Measurements from ENCODE around the gene INSRR.

The INSRR gene

GRCh38 chr1:156797212-156797871 is 61.6 kb downstream of the INSRR start:
- Histone ChIP-seq H3K4me3 (ENCODE audit: low read length in 2 of 2) (no peak overlapping the region), H3K9me3 (ENCODE audit: control insufficient read depth in 2 of 2, low read length in 2 of 2) (no peaks in the 10 kb centered on the region), H3K27me3 (ENCODE audit: control insufficient read depth in 2 of 2, insufficient read depth in 2 of 2, low read length in 2 of 2) (no peaks in the 10 kb centered on the region), H3K9ac (ENCODE audit: low read depth in 1 of 2, low read length in 2 of 2) (no peak overlapping the region), H3K36me3 (ENCODE audit: control insufficient read depth in 2 of 2, insufficient read depth in 2 of 2, low read length in 2 of 2) (peaks cover 74 to 81% of the 10 kb centered on the region in 2 donors), H3K4me1 (ENCODE audit: control insufficient read depth in 2 of 2, insufficient read depth in 2 of 2, low read length in 2 of 2) (no peaks in the 10 kb centered on the region), H3K27ac (ENCODE audit: low read depth in 2 of 2, low read length in 2 of 2) (no peak overlapping the region)

GRCh38 chr1:156796340-156797097 is 62.4 kb downstream of the INSRR start:
- H3K4me1 ChIP-seq (ENCODE audit: control insufficient read depth in 2 of 2, insufficient read depth in 2 of 2, low read length in 2 of 2), result no peaks in the 10 kb centered on the region
- no peak overlapping the region for H3K4me3 ChIP-seq (ENCODE audit: low read length in 2 of 2)
- peak overlapping the region in 1 of 2 donors; percentile 4 for H3K27ac ChIP-seq (ENCODE audit: low read depth in 2 of 2, low read length in 2 of 2)
- peaks cover 80 to 86% of the 10 kb centered on the region in 2 donors for H3K36me3 ChIP-seq (ENCODE audit: control insufficient read depth in 2 of 2, insufficient read depth in 2 of 2, low read length in 2 of 2)
- no peaks in the 10 kb centered on the region for H3K27me3 ChIP-seq (ENCODE audit: control insufficient read depth in 2 of 2, insufficient read depth in 2 of 2, low read length in 2 of 2)
- no peak overlapping the region for H3K9ac ChIP-seq (ENCODE audit: low read depth in 1 of 2, low read length in 2 of 2)
- H3K9me3 ChIP-seq (ENCODE audit: control insufficient read depth in 2 of 2, low read length in 2 of 2), result no peaks in the 10 kb centered on the region

- H3K9me3 ChIP-seq (ENCODE audit: control insufficient read depth in 2 of 2, low read length in 2 of 2), result no peaks in the 10 kb centered on the region
- H3K4me1 ChIP-seq (ENCODE audit: control insufficient read depth in 2 of 2, insufficient read depth in 2 of 2, low read length in 2 of 2), result no peaks in the 10 kb centered on the region
- peaks cover 80 to 86% of the 10 kb centered on the region in 2 donors for H3K36me3 ChIP-seq (ENCODE audit: control insufficient read depth in 2 of 2, insufficient read depth in 2 of 2, low read length in 2 of 2)
- H3K27me3 ChIP-seq (ENCODE audit: control insufficient read depth in 2 of 2, insufficient read depth in 2 of 2, low read length in 2 of 2), result no peaks in the 10 kb centered on the region
- peak overlapping the region in 1 of 2 donors; percentile 3 for H3K27ac ChIP-seq (ENCODE audit: low read depth in 2 of 2, low read length in 2 of 2)
- H3K9ac ChIP-seq (ENCODE audit: low read depth in 1 of 2, low read length in 2 of 2), result no peak overlapping the region
- no peak overlapping the region for H3K4me3 ChIP-seq (ENCODE audit: low read length in 2 of 2)
Observed at GRCh38 chr1:156795787-156796186, 63.1 kb downstream of the INSRR start.

- Histone ChIP-seq H3K4me3 (ENCODE audit: low read length in 2 of 2) (no peak overlapping the region), H3K9me3 (ENCODE audit: control insufficient read depth in 2 of 2, low read length in 2 of 2) (no peaks in the 10 kb centered on the region), H3K27ac (ENCODE audit: low read depth in 2 of 2, low read length in 2 of 2) (no peak overlapping the region), H3K9ac (ENCODE audit: low read depth in 1 of 2, low read length in 2 of 2) (no peak overlapping the region), H3K36me3 (ENCODE audit: control insufficient read depth in 2 of 2, insufficient read depth in 2 of 2, low read length in 2 of 2) (peaks cover 75 to 82% of the 10 kb centered on the region in 2 donors), H3K27me3 (ENCODE audit: control insufficient read depth in 2 of 2, insufficient read depth in 2 of 2, low read length in 2 of 2) (no peaks in the 10 kb centered on the region), H3K4me1 (ENCODE audit: control insufficient read depth in 2 of 2, insufficient read depth in 2 of 2, low read length in 2 of 2) (no peaks in the 10 kb centered on the region)
Observed at GRCh38 chr1:156795374-156795733, 63.6 kb downstream of the INSRR start.

GRCh38 chr1:156794506-156795373 is 64.2 kb downstream of the INSRR start:
- Histone ChIP-seq H3K9me3 (ENCODE audit: control insufficient read depth in 2 of 2, low read length in 2 of 2) (no peaks in the 10 kb centered on the region), H3K9ac (ENCODE audit: low read depth in 1 of 2, low read length in 2 of 2) (no peak overlapping the region)

More at GRCh38 chr1:156794506-156795373, 64.2 kb downstream of the INSRR start:
- no peaks in the 10 kb centered on the region for H3K4me1 ChIP-seq (ENCODE audit: control insufficient read depth in 2 of 2, insufficient read depth in 2 of 2, low read length in 2 of 2)
- no peaks in the 10 kb centered on the region for H3K27me3 ChIP-seq (ENCODE audit: control insufficient read depth in 2 of 2, insufficient read depth in 2 of 2, low read length in 2 of 2)
- no peak overlapping the region for H3K4me3 ChIP-seq (ENCODE audit: low read length in 2 of 2)
- H3K36me3 ChIP-seq (ENCODE audit: control insufficient read depth in 2 of 2, insufficient read depth in 2 of 2, low read length in 2 of 2), result peaks cover 71 to 76% of the 10 kb centered on the region in 2 donors
- no peak overlapping the region for H3K27ac ChIP-seq (ENCODE audit: low read depth in 2 of 2, low read length in 2 of 2)

All from mucosa of rectum (tissue), 2 donors.